HG02852 (cell line): ENCODE measurements around the gene PIK3C2A.
A peak's percentile ranks its signal among the peaks of the same experiment; 100 is the strongest.

Experiments used
- ATAC-seq: cut with Tn5 transposase; IDR thresholded peaks from one replicate; pipeline ENCODE4 v1.9.1; 2021; ENCODE audit warnings: mild to moderate bottlenecking, moderate library complexity; ENCODE audit not compliant: unreplicated experiment

PIK3C2A gene

GRCh38 chr11:17218403-17218802, 10.6 kb upstream of the PIK3C2A start:
- ATAC-seq: no peak

- no peak for ATAC-seq
Measured at GRCh38 chr11:17217401-17217800, 9.6 kb upstream of the PIK3C2A start.

- ATAC-seq: no peak
Measured at GRCh38 chr11:17214338-17214737, 6.6 kb upstream of the PIK3C2A start.

GRCh38 chr11:17211286-17211685, 3.5 kb upstream of the PIK3C2A start:
- no peak for ATAC-seq

- no peak for ATAC-seq
Measured at GRCh38 chr11:17209939-17210245, 2.1 kb upstream of the PIK3C2A start.

- peak; percentile 54 for ATAC-seq
Measured at GRCh38 chr11:17208257-17208999, 642 bp upstream of the PIK3C2A start.

GRCh38 chr11:17206463-17206862, 1.3 kb downstream of the PIK3C2A start:
- no peak for ATAC-seq

- ATAC-seq: no peak
Measured at GRCh38 chr11:17197431-17197898, 10.3 kb downstream of the PIK3C2A start.

GRCh38 chr11:17188675-17189074, 19.1 kb downstream of the PIK3C2A start:
- no peak for ATAC-seq

GRCh38 chr11:17186932-17187692, 20.7 kb downstream of the PIK3C2A start:
- no peak for ATAC-seq

- ATAC-seq: no peak
Measured at GRCh38 chr11:17185938-17186337, 21.8 kb downstream of the PIK3C2A start.

GRCh38 chr11:17184882-17185587, 22.8 kb downstream of the PIK3C2A start:
- no peak for ATAC-seq

- ATAC-seq: no peak
Measured at GRCh38 chr11:17183836-17184235, 23.9 kb downstream of the PIK3C2A start.

- no peak for ATAC-seq
Measured at GRCh38 chr11:17179970-17180369, 27.8 kb downstream of the PIK3C2A start.

GRCh38 chr11:17173332-17173731, 34.5 kb downstream of the PIK3C2A start:
- ATAC-seq: no peak

GRCh38 chr11:17171916-17172315, 35.9 kb downstream of the PIK3C2A start:
- no peak for ATAC-seq

GRCh38 chr11:17171343-17171742, 36.4 kb downstream of the PIK3C2A start:
- no peak for ATAC-seq

GRCh38 chr11:17169876-17170275, 37.9 kb downstream of the PIK3C2A start:
- ATAC-seq: no peak

GRCh38 chr11:17165247-17165890, 42.4 kb downstream of the PIK3C2A start:
- ATAC-seq: no peak

GRCh38 chr11:17164361-17165246, 43.2 kb downstream of the PIK3C2A start:
- no peak for ATAC-seq
